HG03558 (cell line): ENCODE results near the gene PRSS38.

Experiments used
- ATAC-seq: cut with Tn5 transposase; IDR thresholded peaks from one replicate; pipeline ENCODE4 v1.9.1; 2021; ENCODE audit warnings: moderate number of reproducible peaks; ENCODE audit not compliant: unreplicated experiment; ENCODE audit errors: extremely low read depth

PRSS38 gene

GRCh38 chr1:227893949-227894721 is 78.7 kb downstream of the PRSS38 start:
- no peak for ATAC-seq

- no peak for ATAC-seq
Measured at GRCh38 chr1:227894831-227895451, 79.5 kb downstream of the PRSS38 start.
